Muscle of back (tissue), 11 donors: ENCODE results near the gene SLPI. TPM values are rescaled to one million over a fixed set of nuclear protein-coding genes. Genes with fewer than 3 reads are reported as not detected.

Experiments
- DNase-seq, 3 donors: peaks; one replicate each; pipeline versions ENCODE4 v3.0.0 to v3.0.0-alpha.2; 2013
- polyA plus RNA-seq, 10 donors: library from polyadenylated mRNA; unstranded; fragments of 120-200 nt; gene quantifications; one replicate each; pipeline ENCODE4 v1.2.1, GENCODE V29; 2013; ENCODE audit not compliant: insufficient read length in 10 of 10

Gene SLPI
- polyA plus RNA-seq, 10 donors = 0.34 to 0.71 (median 0.69) TPM; not detected in 7

DNA sequence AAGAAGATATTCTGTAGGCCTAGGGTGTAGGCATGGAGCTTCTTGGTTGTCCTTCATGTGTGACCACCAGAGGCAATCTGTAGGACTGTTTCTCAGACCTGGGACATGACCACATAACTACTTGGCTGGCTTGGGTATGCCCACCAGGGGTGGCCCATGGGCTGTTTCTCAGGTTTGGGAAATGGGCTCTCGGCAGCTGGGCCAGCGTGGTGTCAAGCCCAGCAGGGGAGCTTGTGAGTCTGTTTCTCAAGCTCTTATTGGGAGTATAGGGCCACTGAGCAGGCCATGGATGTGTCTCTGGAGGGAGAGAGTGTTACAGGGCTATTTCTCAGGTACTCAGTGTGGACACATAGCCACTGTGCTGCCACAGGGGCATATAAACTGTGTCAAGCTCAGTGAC, 35.7 kb downstream of the SLPI start:
- no peak for DNase-seq

DNA sequence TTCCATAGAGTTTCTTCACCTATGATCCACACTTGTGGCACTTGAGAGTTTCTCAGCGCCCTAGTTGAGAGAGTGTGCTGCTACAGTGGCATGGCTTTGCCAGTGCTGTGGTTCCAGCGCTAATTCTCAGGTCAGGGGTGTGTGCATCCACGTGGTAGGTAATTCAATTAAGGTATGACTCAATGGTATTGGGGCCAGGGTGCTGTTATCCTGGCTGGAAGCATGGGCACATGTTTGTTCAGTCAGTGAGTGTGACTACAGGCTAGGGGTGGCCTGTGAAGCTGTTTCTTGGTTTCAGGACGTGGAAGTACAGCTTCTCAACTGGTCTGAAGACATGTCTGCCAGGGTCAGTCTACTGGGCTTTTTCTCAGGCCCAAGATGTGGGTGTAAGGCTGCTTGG, 36.2 kb downstream of the SLPI start:
- DNase-seq = no peak

DNA sequence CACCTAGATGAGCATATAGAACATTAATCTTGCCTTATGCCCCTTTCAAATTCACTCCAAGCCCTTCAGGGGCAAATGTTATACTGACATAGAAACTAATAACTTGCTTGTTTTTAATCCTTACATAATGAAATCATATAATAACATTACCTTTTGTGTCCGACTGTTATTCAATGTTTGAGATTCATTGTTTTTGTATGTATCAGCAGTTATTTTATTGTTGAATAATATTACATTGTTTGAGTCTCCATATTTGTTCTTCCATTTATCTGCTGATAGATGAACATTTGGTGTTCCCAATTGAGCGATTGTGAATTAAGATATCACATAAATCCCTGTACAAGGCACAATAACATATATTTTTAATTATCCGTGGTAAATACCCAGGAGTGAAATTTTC, 41.5 kb downstream of the SLPI start:
- DNase-seq = no peak

DNA sequence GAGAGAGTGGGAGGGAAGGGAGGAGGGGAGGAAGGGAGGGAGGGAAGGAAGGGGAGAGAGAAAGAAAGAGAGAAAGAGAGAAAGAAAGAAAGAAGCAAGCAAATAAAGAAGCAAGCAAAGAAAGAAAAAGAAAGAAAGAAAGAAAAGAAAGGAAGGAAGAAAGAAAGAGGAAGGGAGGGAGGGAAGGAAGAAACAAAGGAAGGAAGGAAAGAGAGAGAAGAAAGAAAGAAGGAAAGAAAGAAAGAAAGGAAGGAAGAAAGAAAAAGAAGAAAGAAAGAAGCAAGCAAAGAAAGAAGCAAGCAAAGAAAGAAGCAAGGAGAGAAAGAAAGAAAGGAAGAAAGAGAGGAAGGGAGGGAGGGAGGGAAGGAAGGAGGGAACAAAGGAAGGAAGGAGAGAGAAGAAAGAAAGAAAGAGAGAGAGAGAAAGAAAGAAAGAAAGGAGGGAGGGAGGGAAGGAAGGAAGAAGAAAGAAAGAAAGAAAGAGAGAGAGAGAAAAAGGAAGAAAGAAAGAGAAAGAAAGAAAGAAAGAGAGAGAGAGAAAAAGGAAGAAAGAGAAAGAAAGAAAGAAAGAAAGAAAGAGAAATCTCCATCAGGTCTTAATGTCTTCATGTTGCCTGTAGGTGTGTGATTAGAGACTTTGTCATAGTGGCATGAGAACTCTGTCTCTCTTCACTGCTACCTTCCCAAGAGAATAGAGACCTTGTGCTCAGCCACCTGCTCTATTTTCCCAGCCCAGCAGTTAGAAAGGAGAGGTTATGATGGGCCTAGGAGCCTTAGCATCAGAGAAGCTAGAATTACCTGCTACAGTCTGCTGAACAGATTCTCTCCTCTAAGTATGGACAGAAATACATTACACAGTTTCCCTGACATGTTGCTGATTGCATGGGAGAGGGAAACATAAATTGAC, 42.5 kb downstream of the SLPI start:
- no peak for DNase-seq

DNA sequence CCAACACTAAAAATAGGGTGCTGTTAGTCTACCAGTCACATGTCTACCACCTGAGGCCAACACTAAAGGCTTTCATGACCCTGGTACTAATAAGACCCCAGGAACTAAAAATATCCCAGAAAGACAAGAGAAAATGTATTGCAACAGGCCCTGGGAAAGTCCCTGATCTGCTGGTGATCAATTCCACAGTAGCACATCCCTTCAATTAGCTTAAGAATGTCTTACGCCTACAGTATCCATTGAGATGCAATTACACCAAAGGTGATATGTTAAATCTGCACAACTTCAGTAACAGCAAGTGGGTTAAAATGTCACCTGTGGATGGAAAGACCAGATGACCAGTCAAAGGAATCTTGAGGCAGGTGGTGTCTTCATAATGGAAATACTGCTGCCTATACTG, 44.4 kb downstream of the SLPI start:
- DNase-seq = no peak

DNA sequence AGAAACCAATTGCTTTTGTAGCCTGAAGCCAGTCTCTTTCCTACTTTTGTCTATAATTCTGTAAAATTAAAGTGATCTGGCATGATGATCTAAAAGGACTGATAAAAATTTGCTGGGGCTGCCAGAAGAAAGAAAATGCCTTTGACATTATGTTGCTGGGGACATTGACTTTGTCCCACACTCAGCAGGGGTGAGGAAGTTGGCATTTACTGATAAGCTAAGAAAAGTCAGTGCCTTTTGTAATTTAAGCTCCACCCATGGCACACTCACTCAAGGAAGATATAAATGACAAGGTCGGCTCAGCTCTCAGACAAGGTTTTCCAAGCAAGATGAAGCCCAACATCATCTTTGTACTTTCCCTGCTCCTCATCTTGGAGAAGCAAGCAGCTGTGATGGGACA, 47.6 kb downstream of the SLPI start, which contains the start of gene SEMG1:
TSS of gene SEMG1 (plus strand) at position 309 of the 400 bp plus-strand sequence. CDS start at position 330, 21 bp downstream.
- DNase-seq = no peak

Other genes with a start within 250 kb of the SLPI start
- gene KCNS1, start 153.4 kb downstream of the SLPI start, polyA plus RNA-seq = under 1 TPM in 9 of 10 donors, not detected in 1; 0.03 to 0.18 (median 0.07) TPM
- under 1 TPM in 2 of 10 donors, not detected in 8; 0.62 to 0.69 TPM for gene WFDC5, start 139.4 kb downstream of the SLPI start, polyA plus RNA-seq
- gene WFDC12, start 130.1 kb downstream of the SLPI start, polyA plus RNA-seq = not detected
- gene PI3, start 79.7 kb downstream of the SLPI start, polyA plus RNA-seq = not detected
- under 1 TPM in 1 of 10 donors, not detected in 9; 0.07 TPM for gene SEMG1, start 47.5 kb downstream of the SLPI start, polyA plus RNA-seq
- not detected for gene SEMG2, start 33.2 kb downstream of the SLPI start, polyA plus RNA-seq
- gene RBPJL, start 52.3 kb upstream of the SLPI start, polyA plus RNA-seq = under 1 TPM in 1 of 10 donors, not detected in 9; 0.14 TPM
- gene MATN4, start 53.7 kb upstream of the SLPI start, polyA plus RNA-seq = 1 to 10 TPM in 2 of 10 donors, under 1 TPM in 8; 0.34 to 2.5 (median 0.63) TPM
- gene SDC4, start 93.9 kb upstream of the SLPI start, polyA plus RNA-seq = 10 to 100 TPM in 3 of 10 donors, 1 to 10 TPM in 7; 4.6 to 15.3 (median 7.7) TPM
- 10 to 100 TPM; 13.7 to 17.9 (median 15.9) TPM for gene SYS1, start 108.6 kb upstream of the SLPI start, polyA plus RNA-seq
- 1 to 10 TPM in 2 of 10 donors, under 1 TPM in 8; 0.41 to 1.4 (median 0.68) TPM for gene TP53TG5, start 123.8 kb upstream of the SLPI start, polyA plus RNA-seq
- gene DBNDD2, start 153.7 kb upstream of the SLPI start, polyA plus RNA-seq = 10 to 100 TPM; 17.2 to 26.4 (median 22.8) TPM
- 10 to 100 TPM; 61.2 to 79.5 (median 71.6) TPM for gene PIGT, start 161.6 kb upstream of the SLPI start, polyA plus RNA-seq
- 1 to 10 TPM in 1 of 10 donors, under 1 TPM in 6, not detected in 3; 0.26 to 1.9 (median 0.77) TPM for gene WFDC2, start 215.2 kb upstream of the SLPI start, polyA plus RNA-seq